OCI-LY3 (cell line): ENCODE results near the gene HIVEP3.

ENCODE experiments used
- EZH2phosphoT487 ChIP-seq: fragments of 200-600 bp; shearing (Covaris generic); IDR thresholded peaks from 2 replicates; pipeline ENCODE4 v1.6.1; 2018; ENCODE audit warnings: antibody characterized with exemption, mixed run types, low read depth
- TF ChIP-seq, protein P1 (sequence below): fragments of 200-600, 300-600 bp; sonication (generic); IDR thresholded peaks from 2 replicates; pipeline ENCODE4 v1.5.1; 2014; ENCODE audit warnings: antibody characterized with exemption, low read length, low read depth

DNA sequence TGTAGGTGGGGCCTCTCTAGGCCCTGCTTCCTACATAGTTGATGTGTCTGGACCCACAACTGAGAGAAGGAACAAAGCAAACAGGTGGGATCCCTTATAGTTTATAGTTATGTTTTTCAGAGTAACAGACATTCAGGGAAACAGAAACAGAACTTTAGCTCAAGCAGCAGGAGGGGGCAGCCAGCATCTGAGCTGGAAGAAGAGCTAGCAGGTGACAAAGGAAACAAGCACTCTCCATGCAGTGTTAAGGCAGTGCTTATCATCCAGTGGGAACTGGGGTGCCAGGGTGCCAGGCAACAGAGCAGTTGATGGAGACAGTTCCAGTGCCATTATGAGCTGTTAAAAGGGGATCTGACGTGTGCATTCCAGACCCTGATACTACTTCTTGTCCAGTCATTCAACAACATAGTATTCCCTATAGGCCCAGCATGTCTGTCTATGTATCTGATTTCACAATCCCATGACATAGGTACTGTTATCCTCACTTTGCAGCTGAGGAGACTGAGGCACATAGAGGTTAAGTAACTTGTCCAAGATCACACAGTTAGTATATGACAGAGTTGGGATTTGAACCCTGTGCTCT, 13.5 kb downstream of the HIVEP3 start:
- TF ChIP-seq, protein P1, sequence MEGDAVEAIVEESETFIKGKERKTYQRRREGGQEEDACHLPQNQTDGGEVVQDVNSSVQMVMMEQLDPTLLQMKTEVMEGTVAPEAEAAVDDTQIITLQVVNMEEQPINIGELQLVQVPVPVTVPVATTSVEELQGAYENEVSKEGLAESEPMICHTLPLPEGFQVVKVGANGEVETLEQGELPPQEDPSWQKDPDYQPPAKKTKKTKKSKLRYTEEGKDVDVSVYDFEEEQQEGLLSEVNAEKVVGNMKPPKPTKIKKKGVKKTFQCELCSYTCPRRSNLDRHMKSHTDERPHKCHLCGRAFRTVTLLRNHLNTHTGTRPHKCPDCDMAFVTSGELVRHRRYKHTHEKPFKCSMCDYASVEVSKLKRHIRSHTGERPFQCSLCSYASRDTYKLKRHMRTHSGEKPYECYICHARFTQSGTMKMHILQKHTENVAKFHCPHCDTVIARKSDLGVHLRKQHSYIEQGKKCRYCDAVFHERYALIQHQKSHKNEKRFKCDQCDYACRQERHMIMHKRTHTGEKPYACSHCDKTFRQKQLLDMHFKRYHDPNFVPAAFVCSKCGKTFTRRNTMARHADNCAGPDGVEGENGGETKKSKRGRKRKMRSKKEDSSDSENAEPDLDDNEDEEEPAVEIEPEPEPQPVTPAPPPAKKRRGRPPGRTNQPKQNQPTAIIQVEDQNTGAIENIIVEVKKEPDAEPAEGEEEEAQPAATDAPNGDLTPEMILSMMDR, result no peak
- no peak for TF ChIP-seq EZH2phosphoT487
